HepG2 (cell line): ENCODE data around the gene NPB. TPM values are rescaled to one million over a fixed set of nuclear protein-coding genes. Genes with fewer than 3 reads are reported as not detected.

ENCODE experiments used
- CBX5 ChIP-seq: sonication (generic); formaldehyde crosslinking; IDR thresholded peaks from 2 replicates; pipeline ENCODE4 v1.4.0; 2020; ENCODE audit warnings: missing genetic modification reagents, borderline replicate concordance
- CEBPG ChIP-seq: IDR thresholded peaks from 2 replicates; pipeline ENCODE4 v1.6.1; 2016
- FOSL2 ChIP-seq: sonication (generic); formaldehyde crosslinking; IDR thresholded peaks from 2 replicates; pipeline ENCODE4 v1.4.0; 2020; ENCODE audit warnings: missing genetic modification reagents
- GATAD1 ChIP-seq: IDR thresholded peaks from 2 replicates; pipeline ENCODE4 v1.6.1; 2016; ENCODE audit warnings: missing genetic modification reagents, missing compliant biosample characterization
- HOXA5 ChIP-seq: sonication (generic); formaldehyde crosslinking; IDR thresholded peaks from 2 replicates; pipeline ENCODE4 v1.4.0; 2020; ENCODE audit warnings: missing genetic modification reagents
- RORA ChIP-seq: sonication (generic); formaldehyde crosslinking; IDR thresholded peaks from 2 replicates; pipeline ENCODE4 v1.5.0; 2020; ENCODE audit warnings: mild to moderate bottlenecking, missing genetic modification reagents, moderate library complexity
- TSC22D2 ChIP-seq: sonication (generic); formaldehyde crosslinking; IDR thresholded peaks from 2 replicates; pipeline ENCODE4 v1.5.1; 2020; ENCODE audit warnings: missing genetic modification reagents, mild to moderate bottlenecking, borderline replicate concordance
- ZFX ChIP-seq: sonication (generic); formaldehyde crosslinking; IDR thresholded peaks from 2 replicates; pipeline ENCODE4 v1.4.0; 2020; ENCODE audit warnings: mild to moderate bottlenecking, low read depth, missing genetic modification reagents, moderate library complexity
- ZNF329 ChIP-seq: sonication (generic); formaldehyde crosslinking; IDR thresholded peaks from 2 replicates; pipeline ENCODE4 v1.9.0; 2021; ENCODE audit warnings: low read depth, mild to moderate bottlenecking, missing genetic modification reagents
- polyA plus RNA-seq, 8 experiments: library from polyadenylated mRNA; depleted of rRNA in 3 of 8; stranded (reverse) in 7 of 8; unstranded in 1 of 8; fragments of >200 nt; fragmentation: Illumina TruSeq in 4 of 8; extraction: Trizol in 4 of 8; gene quantifications; 2 replicates each; pipeline versions ENCODE4 v1.2.1 to v1.2.3, GENCODE V29; 2011 to 2016; ENCODE audit warnings: low read depth in 4 of 8, missing spikeins in 1 of 8, mixed read lengths in 1 of 8; ENCODE audit not compliant: insufficient read depth in 1 of 8
- total RNA-seq, 5 experiments: library from RNA; depleted of rRNA; stranded (reverse); fragments of >200 nt; fragmentation: Illumina TruSeq; extraction: Trizol; gene quantifications; 2 replicates each; pipeline ENCODE4 v1.2.3, GENCODE V29; 2016; ENCODE audit warnings: low read depth in 1 of 5
- TF ChIP-seq, protein P1 (sequence below): sonication (generic); formaldehyde crosslinking; IDR thresholded peaks from 2 replicates; pipeline ENCODE4 v1.9.0; 2021; ENCODE audit warnings: missing genetic modification reagents, borderline replicate concordance
- TF ChIP-seq, protein P2 (sequence below): sonication (generic); formaldehyde crosslinking; IDR thresholded peaks from 2 replicates; pipeline ENCODE4 v1.4.0; 2020; ENCODE audit warnings: missing genetic modification reagents
- TF ChIP-seq, protein P3 (sequence below): sonication (generic); formaldehyde crosslinking; IDR thresholded peaks from 2 replicates; pipeline ENCODE4 v1.5.1; 2020; ENCODE audit warnings: missing genetic modification reagents, mild to moderate bottlenecking, borderline replicate concordance
- TF ChIP-seq, protein P4 (sequence below), 2 experiments: sonication (generic) in 1 of 2; formaldehyde crosslinking in 1 of 2; IDR thresholded peaks; 2 replicates each; pipeline versions ENCODE4 v1.5.1 to v1.6.1; 2011 to 2020; ENCODE audit warnings: borderline replicate concordance in 1 of 2, low read depth in 1 of 2, low read length in 1 of 2, mild to moderate bottlenecking in 1 of 2, missing genetic modification reagents in 1 of 2, moderate library complexity in 1 of 2
- TF ChIP-seq, protein P5 (sequence below): sonication (generic); formaldehyde crosslinking; IDR thresholded peaks from 2 replicates; pipeline ENCODE4 v1.4.0; 2020; ENCODE audit warnings: missing genetic modification reagents, borderline replicate concordance
- TF ChIP-seq, protein P6 (sequence below): sonication (generic); formaldehyde crosslinking; IDR thresholded peaks from 2 replicates; pipeline ENCODE4 v1.8.1; 2022; ENCODE audit warnings: mild to moderate bottlenecking, missing genetic modification reagents

Gene NPB
- total and polyA plus RNA-seq, 2 of the 13 experiments (the other 11 are each of a cell fraction or from before 2014, with no cell fraction given), result 0.11 to 0.93 TPM

DNA sequence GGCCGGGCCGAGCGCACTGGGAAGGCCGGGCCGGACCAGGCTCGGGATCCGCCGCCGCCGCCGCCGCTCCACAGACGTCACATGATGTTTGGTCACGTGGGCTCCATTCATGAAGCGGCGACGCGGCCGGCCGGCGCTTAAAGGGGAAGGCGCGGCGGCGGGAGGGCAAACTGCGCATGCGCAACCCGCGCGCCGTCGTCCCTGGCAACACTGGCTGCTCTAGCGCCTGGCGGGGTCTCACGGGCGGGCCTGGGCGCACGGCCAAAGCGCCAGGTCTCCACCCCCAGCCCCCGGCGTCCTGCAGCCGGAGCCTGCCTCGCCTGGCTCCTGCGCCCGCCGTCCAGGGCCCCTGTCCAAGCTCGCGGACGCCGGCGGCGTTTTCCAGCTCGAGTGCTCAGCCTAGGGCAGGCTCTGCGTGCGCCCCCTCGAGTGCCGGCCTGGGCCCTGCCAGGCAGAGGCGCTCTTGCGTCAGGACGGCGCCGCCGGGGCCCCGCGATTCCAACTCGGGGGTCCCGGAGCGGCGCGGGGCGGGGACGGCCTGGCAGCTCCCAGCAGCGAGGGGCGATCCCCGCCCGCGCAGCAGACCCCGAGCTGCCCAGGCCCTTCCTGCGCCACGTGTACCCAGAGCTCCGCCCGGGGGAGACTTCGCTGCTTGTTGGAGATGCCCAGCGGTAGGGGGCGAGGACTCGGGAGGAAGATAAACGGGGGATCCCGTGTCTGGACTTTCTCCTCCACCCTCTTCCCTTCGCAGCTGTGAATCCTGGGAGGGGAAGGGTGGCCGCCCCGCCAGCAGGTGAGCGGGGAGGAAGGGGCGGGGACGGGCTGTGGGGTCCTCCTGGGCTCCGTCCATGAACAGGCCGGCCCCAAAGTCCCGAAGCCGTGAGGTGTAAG lies 25.9 kb downstream of the NPB start, which contains the start of gene MAFG (continued):
- TF ChIP-seq FOSL2 (CRISPR knock-in tag), result 0 out of 2 replicates have a peak, but pooled peaks have one; percentile 16
- TF ChIP-seq, protein P1, sequence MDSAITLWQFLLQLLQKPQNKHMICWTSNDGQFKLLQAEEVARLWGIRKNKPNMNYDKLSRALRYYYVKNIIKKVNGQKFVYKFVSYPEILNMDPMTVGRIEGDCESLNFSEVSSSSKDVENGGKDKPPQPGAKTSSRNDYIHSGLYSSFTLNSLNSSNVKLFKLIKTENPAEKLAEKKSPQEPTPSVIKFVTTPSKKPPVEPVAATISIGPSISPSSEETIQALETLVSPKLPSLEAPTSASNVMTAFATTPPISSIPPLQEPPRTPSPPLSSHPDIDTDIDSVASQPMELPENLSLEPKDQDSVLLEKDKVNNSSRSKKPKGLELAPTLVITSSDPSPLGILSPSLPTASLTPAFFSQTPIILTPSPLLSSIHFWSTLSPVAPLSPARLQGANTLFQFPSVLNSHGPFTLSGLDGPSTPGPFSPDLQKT (CRISPR knock-in tag), result no peak
- no peak for TF ChIP-seq RORA (CRISPR knock-in tag)
- TF ChIP-seq HOXA5, result peak; percentile 80
- TF ChIP-seq, protein P2, sequence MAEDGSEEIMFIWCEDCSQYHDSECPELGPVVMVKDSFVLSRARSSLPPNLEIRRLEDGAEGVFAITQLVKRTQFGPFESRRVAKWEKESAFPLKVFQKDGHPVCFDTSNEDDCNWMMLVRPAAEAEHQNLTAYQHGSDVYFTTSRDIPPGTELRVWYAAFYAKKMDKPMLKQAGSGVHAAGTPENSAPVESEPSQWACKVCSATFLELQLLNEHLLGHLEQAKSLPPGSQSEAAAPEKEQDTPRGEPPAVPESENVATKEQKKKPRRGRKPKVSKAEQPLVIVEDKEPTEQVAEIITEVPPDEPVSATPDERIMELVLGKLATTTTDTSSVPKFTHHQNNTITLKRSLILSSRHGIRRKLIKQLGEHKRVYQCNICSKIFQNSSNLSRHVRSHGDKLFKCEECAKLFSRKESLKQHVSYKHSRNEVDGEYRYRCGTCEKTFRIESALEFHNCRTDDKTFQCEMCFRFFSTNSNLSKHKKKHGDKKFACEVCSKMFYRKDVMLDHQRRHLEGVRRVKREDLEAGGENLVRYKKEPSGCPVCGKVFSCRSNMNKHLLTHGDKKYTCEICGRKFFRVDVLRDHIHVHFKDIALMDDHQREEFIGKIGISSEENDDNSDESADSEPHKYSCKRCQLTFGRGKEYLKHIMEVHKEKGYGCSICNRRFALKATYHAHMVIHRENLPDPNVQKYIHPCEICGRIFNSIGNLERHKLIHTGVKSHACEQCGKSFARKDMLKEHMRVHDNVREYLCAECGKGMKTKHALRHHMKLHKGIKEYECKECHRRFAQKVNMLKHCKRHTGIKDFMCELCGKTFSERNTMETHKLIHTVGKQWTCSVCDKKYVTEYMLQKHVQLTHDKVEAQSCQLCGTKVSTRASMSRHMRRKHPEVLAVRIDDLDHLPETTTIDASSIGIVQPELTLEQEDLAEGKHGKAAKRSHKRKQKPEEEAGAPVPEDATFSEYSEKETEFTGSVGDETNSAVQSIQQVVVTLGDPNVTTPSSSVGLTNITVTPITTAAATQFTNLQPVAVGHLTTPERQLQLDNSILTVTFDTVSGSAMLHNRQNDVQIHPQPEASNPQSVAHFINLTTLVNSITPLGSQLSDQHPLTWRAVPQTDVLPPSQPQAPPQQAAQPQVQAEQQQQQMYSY, result peak; percentile 44
- TF ChIP-seq, protein P3, sequence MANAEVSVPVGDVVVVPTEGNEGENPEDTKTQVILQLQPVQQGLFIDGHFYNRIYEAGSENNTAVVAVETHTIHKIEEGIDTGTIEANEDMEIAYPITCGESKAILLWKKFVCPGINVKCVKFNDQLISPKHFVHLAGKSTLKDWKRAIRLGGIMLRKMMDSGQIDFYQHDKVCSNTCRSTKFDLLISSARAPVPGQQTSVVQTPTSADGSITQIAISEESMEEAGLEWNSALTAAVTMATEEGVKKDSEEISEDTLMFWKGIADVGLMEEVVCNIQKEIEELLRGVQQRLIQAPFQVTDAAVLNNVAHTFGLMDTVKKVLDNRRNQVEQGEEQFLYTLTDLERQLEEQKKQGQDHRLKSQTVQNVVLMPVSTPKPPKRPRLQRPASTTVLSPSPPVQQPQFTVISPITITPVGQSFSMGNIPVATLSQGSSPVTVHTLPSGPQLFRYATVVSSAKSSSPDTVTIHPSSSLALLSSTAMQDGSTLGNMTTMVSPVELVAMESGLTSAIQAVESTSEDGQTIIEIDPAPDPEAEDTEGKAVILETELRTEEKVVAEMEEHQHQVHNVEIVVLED (CRISPR knock-in tag), result peak; percentile 76
- TF ChIP-seq ZFX (CRISPR knock-in tag), result peak; percentile 92
- TF ChIP-seq, protein P4, sequence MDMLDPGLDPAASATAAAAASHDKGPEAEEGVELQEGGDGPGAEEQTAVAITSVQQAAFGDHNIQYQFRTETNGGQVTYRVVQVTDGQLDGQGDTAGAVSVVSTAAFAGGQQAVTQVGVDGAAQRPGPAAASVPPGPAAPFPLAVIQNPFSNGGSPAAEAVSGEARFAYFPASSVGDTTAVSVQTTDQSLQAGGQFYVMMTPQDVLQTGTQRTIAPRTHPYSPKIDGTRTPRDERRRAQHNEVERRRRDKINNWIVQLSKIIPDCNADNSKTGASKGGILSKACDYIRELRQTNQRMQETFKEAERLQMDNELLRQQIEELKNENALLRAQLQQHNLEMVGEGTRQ (IDR thresholded peaks at IDR 0.05; ENCODE audit: low read depth, low read length), result peak; percentile 96
- TF ChIP-seq, protein P4 (CRISPR knock-in tag; IDR thresholded peaks at IDR 0.05; ENCODE audit: borderline replicate concordance), result peak; percentile 91
- TF ChIP-seq CEBPG (CRISPR knock-in tag), result 0 out of 2 replicates have a peak, but pooled peaks have one; percentile 4
- TF ChIP-seq, protein P5, sequence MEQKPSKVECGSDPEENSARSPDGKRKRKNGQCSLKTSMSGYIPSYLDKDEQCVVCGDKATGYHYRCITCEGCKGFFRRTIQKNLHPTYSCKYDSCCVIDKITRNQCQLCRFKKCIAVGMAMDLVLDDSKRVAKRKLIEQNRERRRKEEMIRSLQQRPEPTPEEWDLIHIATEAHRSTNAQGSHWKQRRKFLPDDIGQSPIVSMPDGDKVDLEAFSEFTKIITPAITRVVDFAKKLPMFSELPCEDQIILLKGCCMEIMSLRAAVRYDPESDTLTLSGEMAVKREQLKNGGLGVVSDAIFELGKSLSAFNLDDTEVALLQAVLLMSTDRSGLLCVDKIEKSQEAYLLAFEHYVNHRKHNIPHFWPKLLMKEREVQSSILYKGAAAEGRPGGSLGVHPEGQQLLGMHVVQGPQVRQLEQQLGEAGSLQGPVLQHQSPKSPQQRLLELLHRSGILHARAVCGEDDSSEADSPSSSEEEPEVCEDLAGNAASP (CRISPR knock-in tag), result no peak; the same call in 1 of the 2 replicates
- peak; percentile 80; the same call in 1 of the 2 replicates for TF ChIP-seq TSC22D2 (CRISPR knock-in tag)
- TF ChIP-seq CBX5, result peak; percentile 14; the same call in 1 of the 2 replicates
- TF ChIP-seq GATAD1, result peak; percentile 89
- TF ChIP-seq, protein P6, sequence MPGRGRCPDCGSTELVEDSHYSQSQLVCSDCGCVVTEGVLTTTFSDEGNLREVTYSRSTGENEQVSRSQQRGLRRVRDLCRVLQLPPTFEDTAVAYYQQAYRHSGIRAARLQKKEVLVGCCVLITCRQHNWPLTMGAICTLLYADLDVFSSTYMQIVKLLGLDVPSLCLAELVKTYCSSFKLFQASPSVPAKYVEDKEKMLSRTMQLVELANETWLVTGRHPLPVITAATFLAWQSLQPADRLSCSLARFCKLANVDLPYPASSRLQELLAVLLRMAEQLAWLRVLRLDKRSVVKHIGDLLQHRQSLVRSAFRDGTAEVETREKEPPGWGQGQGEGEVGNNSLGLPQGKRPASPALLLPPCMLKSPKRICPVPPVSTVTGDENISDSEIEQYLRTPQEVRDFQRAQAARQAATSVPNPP (CRISPR knock-in tag), result no peak
- TF ChIP-seq ZNF329 (CRISPR knock-in tag), result 0 out of 2 replicates have a peak, but pooled peaks have one; percentile 68
